IMR-90 (cell line): ENCODE results near the gene BLVRB. TPM values are rescaled to one million over a fixed set of nuclear protein-coding genes. Genes with fewer than 3 reads are reported as not detected.

Source experiments
- ATAC-seq: fragments of 200-7000 bp; cut with Tn5 transposase; 2 replicates; pipeline ENCODE4 v1.9.1; 2020; ENCODE audit warnings: low read depth, mild to moderate bottlenecking, moderate library complexity
- BruUV-seq: library from RNA; stranded (reverse); fragments of 400-500 nt; replicated peaks from 2 replicates; lab custom pipeline; 2021; lab: Mats Ljungman, UMichigan
- CTCF ChIA-PET: fragments of 300-600 bp; formaldehyde crosslinking; extraction: SDS; loops from one replicate; lab custom pipeline; 2021; ENCODE audit warnings: antibody characterized with exemption; lab: Yijun Ruan, JAX
- POLR2A ChIA-PET: fragments of 300-600 bp; sonication (Branson Sonifier 250); formaldehyde crosslinking; loops from one replicate; lab custom pipeline; 2022; ENCODE audit warnings: antibody characterized with exemption; ENCODE audit not compliant: unreplicated experiment; lab: Charles Lee
- DNase-seq: peaks from one replicate; pipeline ENCODE4 v3.0.0; 2013
- H2AFZ ChIP-seq: replicated peaks from 2 replicates; pipeline ENCODE3; 2013; ENCODE audit warnings: low read length, mild to moderate bottlenecking; ENCODE audit not compliant: poor library complexity
- H2AK5ac ChIP-seq: 2 replicates; pipeline ENCODE4 v1.6.1; 2013; ENCODE audit warnings: low read depth, low read length, inconsistent platforms
- H2AK9ac ChIP-seq: replicated peaks from 2 replicates; pipeline ENCODE3; 2013; ENCODE audit warnings: mild to moderate bottlenecking, low read depth, low read length, moderate library complexity; ENCODE audit not compliant: poor library complexity
- H2BK120ac ChIP-seq: 2 replicates; pipeline ENCODE4 v1.6.1; 2013; ENCODE audit warnings: low read depth, low read length, inconsistent platforms
- H2BK15ac ChIP-seq: 3 replicates; pipeline ENCODE4 v1.6.1; 2013; ENCODE audit warnings: low read depth, low read length, inconsistent platforms
- H2BK20ac ChIP-seq: 2 replicates; pipeline ENCODE4 v1.6.1; 2013; ENCODE audit warnings: low read depth, mild to moderate bottlenecking, inconsistent platforms, low read length, moderate library complexity
- H2BK5ac ChIP-seq: 2 replicates; pipeline ENCODE4 v1.6.1; 2013; ENCODE audit warnings: mild to moderate bottlenecking, low read depth, low read length, inconsistent platforms; ENCODE audit not compliant: poor library complexity, severe bottlenecking
- H3K14ac ChIP-seq: replicated peaks from 2 replicates; pipeline ENCODE4 v1.6.1; 2013; ENCODE audit warnings: low read depth, low read length, inconsistent platforms
- H3K18ac ChIP-seq: 2 replicates; pipeline ENCODE4 v1.6.1; 2013; ENCODE audit warnings: low read depth, low read length, control low read depth
- H3K23ac ChIP-seq: 2 replicates; pipeline ENCODE4 v1.6.1; 2013; ENCODE audit warnings: low read depth, low read length, inconsistent platforms
- H3K27ac ChIP-seq: 2 replicates; pipeline ENCODE4 v1.5.1; 2013; ENCODE audit warnings: mild to moderate bottlenecking, control low read depth, low read length; ENCODE audit not compliant: insufficient read depth
- H3K27me3 ChIP-seq: 2 replicates; pipeline ENCODE4 v1.6.1; 2013; ENCODE audit warnings: low read length; ENCODE audit not compliant: control insufficient read depth, insufficient read depth
- H3K36me3 ChIP-seq: 2 replicates; pipeline ENCODE4 v1.6.1; 2013; ENCODE audit warnings: low read length, mixed read lengths; ENCODE audit not compliant: control insufficient read depth, insufficient read depth
- H3K4ac ChIP-seq: 2 replicates; pipeline ENCODE4 v1.6.1; 2013; ENCODE audit warnings: low read depth, low read length, inconsistent platforms
- H3K4me1 ChIP-seq: 2 replicates; pipeline ENCODE4 v1.6.1; 2013; ENCODE audit warnings: low read length, mixed read lengths; ENCODE audit not compliant: control insufficient read depth, insufficient read depth
- H3K4me2 ChIP-seq: 2 replicates; pipeline ENCODE4 v1.6.1; 2013; ENCODE audit warnings: low read depth, mild to moderate bottlenecking, control low read depth, low read length, moderate library complexity
- H3K4me3 ChIP-seq: 2 replicates; pipeline ENCODE4 v1.5.1; 2013; ENCODE audit warnings: low read depth, mild to moderate bottlenecking, control low read depth, low read length, moderate library complexity; ENCODE audit not compliant: insufficient read depth
- H3K56ac ChIP-seq: 2 replicates; pipeline ENCODE4 v1.6.1; 2013; ENCODE audit warnings: low read length, inconsistent platforms; ENCODE audit not compliant: insufficient read depth; ENCODE audit errors: extremely low read depth
- H3K79me1 ChIP-seq, 2 experiments: 2 replicates each; pipeline ENCODE4 v1.6.1; 2013; ENCODE audit warnings: low read length in 2 of 2, inconsistent platforms in 1 of 2, low read depth in 1 of 2
- H3K9ac ChIP-seq: 2 replicates; pipeline ENCODE4 v1.6.1; 2013; ENCODE audit warnings: low read depth, low read length, control low read depth
- H3K9me1 ChIP-seq: 2 replicates; pipeline ENCODE4 v1.6.1; 2013; ENCODE audit warnings: low read length, inconsistent platforms; ENCODE audit not compliant: insufficient read depth
- H3K9me3 ChIP-seq: 2 replicates; pipeline ENCODE4 v1.6.1; 2013; ENCODE audit warnings: low read length; ENCODE audit not compliant: control insufficient read depth, insufficient read depth
- H4K20me1 ChIP-seq: 2 replicates; pipeline ENCODE4 v1.6.1; 2013; ENCODE audit warnings: low read length, inconsistent platforms; ENCODE audit not compliant: insufficient read depth
- H4K5ac ChIP-seq: 2 replicates; pipeline ENCODE4 v1.6.1; 2013; ENCODE audit warnings: mild to moderate bottlenecking, low read depth, low read length, control low read depth
- H4K8ac ChIP-seq, 2 experiments: 2 replicates each; pipeline ENCODE4 v1.6.1; 2013; ENCODE audit warnings: low read depth in 2 of 2, low read length in 2 of 2, control low read depth in 1 of 2, inconsistent platforms in 1 of 2
- H4K91ac ChIP-seq: 2 replicates; pipeline ENCODE4 v1.6.1; 2013; ENCODE audit warnings: low read depth, low read length, inconsistent platforms; ENCODE audit not compliant: insufficient read depth
- MXI1 ChIP-seq: IDR thresholded peaks from 2 replicates; pipeline ENCODE4 v1.6.1; 2012; ENCODE audit warnings: low read depth, mild to moderate bottlenecking, low read length, moderate library complexity, borderline replicate concordance
- RCOR1 ChIP-seq: IDR thresholded peaks from 2 replicates; pipeline ENCODE4 v1.6.1; 2012; ENCODE audit warnings: mild to moderate bottlenecking, low read length, improper control_type of control experiment; ENCODE audit not compliant: insufficient replicate concordance
- RFX5 ChIP-seq: IDR thresholded peaks from 2 replicates; pipeline ENCODE4 v1.8.0; 2012; ENCODE audit warnings: low read depth, mild to moderate bottlenecking, low read length, moderate library complexity
- SMC3 ChIP-seq: fragments of 150-350 bp; IDR thresholded peaks from 2 replicates; pipeline ENCODE4 v1.6.1; 2016; ENCODE audit warnings: low read depth, mild to moderate bottlenecking, antibody characterized with exemption, low read length, moderate library complexity
- WGBS, 2 experiments: methylation state at CpG; one replicate each; pipeline versions ENCODE4 v1.1.5 to v1.1.7; 2013; ENCODE audit warnings: missing lambda C conversion rate in 2 of 2; ENCODE audit not compliant: insufficient read length in 1 of 2; ENCODE audit errors: extremely low coverage in 2 of 2; 5-methylcytosine and 5-hydroxymethylcytosine counted together
- dilution Hi-C: fragments of 300-500 bp; cut with HindIII; formaldehyde crosslinking; loops from one replicate; pipeline ENCODE4 v1.14.3; 2018; ENCODE audit warnings: low sequenced_read_pairs; ENCODE audit not compliant: unreplicated experiment
- in situ Hi-C: fragments of 300-500 bp; cut with MboI; formaldehyde crosslinking; loops from 3 replicates; pipeline ENCODE4 v1.14.3; 2019; ENCODE audit warnings: low sequenced_read_pairs, inconsistent platforms, mixed read lengths
- intact Hi-C: fragments of 100-400 bp; cut with micrococcal nuclease; formaldehyde crosslinking; loops from 2 replicates; pipeline ENCODE4 v1.10.0; 2022
- polyA plus RNA-seq, 3 experiments: library from polyadenylated mRNA; depleted of rRNA; stranded (reverse); fragments of >200 nt; gene quantifications; 2 replicates each; pipeline ENCODE4 v1.2.3, GENCODE V29; 2012; ENCODE audit warnings: low replicate concordance in 1 of 3
- total RNA-seq: library from RNA; depleted of rRNA; stranded (reverse); fragments of >200 nt; gene quantifications from 2 replicates; pipeline ENCODE4 v1.2.3, GENCODE V29; 2012

The BLVRB gene
- total and polyA plus RNA-seq, 2 of the 4 experiments (the other 2 are of a cell fraction), result 65.2 to 102 TPM

GRCh38 chr19:40416918-40417642 lies 48.5 kb downstream of the BLVRB start:
- Histone ChIP-seq H3K9me3 (no peaks in the 10 kb centered on the region), H3K4me3 (no peak overlapping the region), H3K36me3 (no peaks in the 10 kb centered on the region), H4K5ac (peak overlapping the region; percentile 37), H2BK20ac (peak overlapping the region; percentile 63), H3K27ac (peak overlapping the region; percentile 0; the same call in 1 of the 2 replicates), H3K56ac (no peak overlapping the region), H4K8ac (peak overlapping the region; percentile 50 to 90; a peak in 3 of 4 replicates), H3K23ac (no peak overlapping the region), H3K27me3 (no peaks in the 10 kb centered on the region), H3K9ac (no peak overlapping the region), H3K4me2 (peak overlapping the region; percentile 8; the same call in 1 of the 2 replicates), H3K79me1 (peaks cover 0 to 11% of the 10 kb centered on the region in 2 experiments; a peak in 1 of 4 replicates), H3K4me1 (peaks cover 7% of the 10 kb centered on the region), H2BK15ac (peak overlapping the region; percentile 46; the same call in 2 of the 3 replicates), H4K91ac (peak overlapping the region; percentile 81), H2AFZ (peak overlapping the region; percentile 94), H2AK9ac (peak overlapping the region; percentile 85), H3K4ac (peak overlapping the region; percentile 66), H3K14ac (peak overlapping the region; percentile 26), H2AK5ac (peak overlapping the region; percentile 81; the same call in 1 of the 2 replicates), H2BK5ac (peak overlapping the region; percentile 53), H4K20me1 (no peaks in the 10 kb centered on the region), H3K18ac (peak overlapping the region; percentile 30; the same call in 1 of the 2 replicates), H2BK120ac (peak overlapping the region; percentile 58), H3K9me1 (peaks cover 9% of the 10 kb centered on the region)
- TF ChIP-seq RFX5, result no peak
- TF ChIP-seq MXI1, result no peak
- TF ChIP-seq RCOR1, result no peak
- TF ChIP-seq SMC3, result no peak
- in situ Hi-C loops, result no loop called here
- ATAC-seq (peak; percentile 24), DNase-seq (peak; percentile 35)
- dilution Hi-C loops, result no loop called here
- intact Hi-C loops, result no loop called here
- no TSS peak for BruUV-seq
- WGBS, 2 experiments, result 33% methylated on average over 6 of the region's 16 CpGs; no CpG with 5 or more reads in 1 of the 2 experiments
- POLR2A ChIA-PET, result interaction anchor here (1.3 kb wide), 1 partner anchor 9 kb away, joined by 4 read pairs; no protein-coding TSS in a partner anchor
- CTCF ChIA-PET, result interaction anchor here (0.6 kb wide), 1 partner anchor 277 kb away, joined by 4 read pairs; no protein-coding TSS in a partner anchor
